Neuron (in vitro differentiated cells): ENCODE results near the gene SLC49A3.

Experiments
- H2AFZ ChIP-seq: one replicate; pipeline ENCODE4 v1.6.1; 2013; ENCODE audit warnings: low read depth, mild to moderate bottlenecking, inconsistent platforms, low read length, moderate library complexity
- H3K27me3 ChIP-seq: one replicate; pipeline ENCODE4 v1.6.1; 2013; ENCODE audit warnings: low read length; ENCODE audit not compliant: insufficient read depth
- H3K36me3 ChIP-seq: one replicate; pipeline ENCODE4 v1.6.1; 2013; ENCODE audit warnings: low read length; ENCODE audit not compliant: insufficient read depth
- H3K4me1 ChIP-seq: one replicate; pipeline ENCODE4 v1.6.1; 2013; ENCODE audit warnings: low read length; ENCODE audit not compliant: insufficient read depth
- H3K4me3 ChIP-seq: 2 replicates; pipeline ENCODE4 v1.5.1; 2013; ENCODE audit warnings: mild to moderate bottlenecking, low read length, moderate library complexity
- H3K9me3 ChIP-seq: one replicate; pipeline ENCODE4 v1.6.1; 2013; ENCODE audit warnings: low read length

Gene SLC49A3

GRCh38 chr4:686413-687040 lies 2.4 kb downstream of the SLC49A3 start:
- Histone ChIP-seq H3K9me3 (no peaks in the 10 kb centered on the region), H3K4me1 (peaks cover 4% of the 10 kb centered on the region), H3K4me3 (no peak overlapping the region), H2AFZ (no peak overlapping the region), H3K27me3 (no peaks in the 10 kb centered on the region), H3K36me3 (no peaks in the 10 kb centered on the region)

- Histone ChIP-seq H3K36me3 (no peaks in the 10 kb centered on the region), H3K4me1 (peaks cover 4% of the 10 kb centered on the region), H3K4me3 (no peak overlapping the region), H3K27me3 (no peaks in the 10 kb centered on the region), H2AFZ (no peak overlapping the region), H3K9me3 (no peaks in the 10 kb centered on the region)
Measured at GRCh38 chr4:685679-686412, 3.1 kb downstream of the SLC49A3 start.

- Histone ChIP-seq H3K9me3 (no peaks in the 10 kb centered on the region), H3K27me3 (no peaks in the 10 kb centered on the region), H2AFZ (no peak overlapping the region), H3K4me1 (peaks cover 4% of the 10 kb centered on the region), H3K4me3 (no peak overlapping the region), H3K36me3 (no peaks in the 10 kb centered on the region)
Measured at GRCh38 chr4:684623-685327, 4.2 kb downstream of the SLC49A3 start.

GRCh38 chr4:683982-684622 lies 4.8 kb downstream of the SLC49A3 start:
- Histone ChIP-seq H3K9me3 (no peaks in the 10 kb centered on the region), H3K4me3 (no peak overlapping the region), H2AFZ (no peak overlapping the region), H3K27me3 (no peaks in the 10 kb centered on the region), H3K4me1 (peaks cover 4% of the 10 kb centered on the region), H3K36me3 (no peaks in the 10 kb centered on the region)

GRCh38 chr4:683247-683897 lies 5.6 kb downstream of the SLC49A3 start:
- Histone ChIP-seq H3K4me3 (no peak overlapping the region), H3K4me1 (peaks cover 4% of the 10 kb centered on the region), H3K27me3 (no peaks in the 10 kb centered on the region), H3K36me3 (no peaks in the 10 kb centered on the region), H2AFZ (no peak overlapping the region), H3K9me3 (no peaks in the 10 kb centered on the region)

GRCh38 chr4:682490-683172 lies 6.3 kb downstream of the SLC49A3 start:
- no peaks in the 10 kb centered on the region for H3K9me3 ChIP-seq
- no peaks in the 10 kb centered on the region for H3K36me3 ChIP-seq
- no peak overlapping the region for H3K4me3 ChIP-seq
- no peak overlapping the region for H2AFZ ChIP-seq
- H3K27me3 ChIP-seq: no peaks in the 10 kb centered on the region
- H3K4me1 ChIP-seq: peaks cover 4% of the 10 kb centered on the region

GRCh38 chr4:681736-682451 lies 7.1 kb downstream of the SLC49A3 start:
- Histone ChIP-seq H3K36me3 (no peaks in the 10 kb centered on the region), H3K9me3 (no peaks in the 10 kb centered on the region), H3K4me1 (peaks cover 4% of the 10 kb centered on the region), H3K27me3 (no peaks in the 10 kb centered on the region), H3K4me3 (no peak overlapping the region), H2AFZ (no peak overlapping the region)

- no peak overlapping the region for H2AFZ ChIP-seq
- H3K36me3 ChIP-seq: no peaks in the 10 kb centered on the region
- peaks cover 4% of the 10 kb centered on the region for H3K4me1 ChIP-seq
- peak overlapping the region; percentile 32 for H3K4me3 ChIP-seq
- no peaks in the 10 kb centered on the region for H3K9me3 ChIP-seq
- no peaks in the 10 kb centered on the region for H3K27me3 ChIP-seq
Measured at GRCh38 chr4:680928-681645, 7.9 kb downstream of the SLC49A3 start.

- H3K4me3 ChIP-seq: peak overlapping the region; percentile 32
Measured at GRCh38 chr4:680551-680927, 8.4 kb downstream of the SLC49A3 start.

GRCh38 chr4:680091-680490 lies 8.9 kb downstream of the SLC49A3 start:
- H3K27me3 ChIP-seq: no peaks in the 10 kb centered on the region
- no peaks in the 10 kb centered on the region for H3K36me3 ChIP-seq
- H3K9me3 ChIP-seq: no peaks in the 10 kb centered on the region
- no peak overlapping the region for H3K4me3 ChIP-seq
- no peak overlapping the region for H2AFZ ChIP-seq
- peaks cover 7% of the 10 kb centered on the region for H3K4me1 ChIP-seq

More at GRCh38 chr4:680551-680927, 8.4 kb downstream of the SLC49A3 start:
- Histone ChIP-seq H3K27me3 (no peaks in the 10 kb centered on the region), H3K9me3 (no peaks in the 10 kb centered on the region), H2AFZ (no peak overlapping the region), H3K4me1 (peaks cover 4% of the 10 kb centered on the region), H3K36me3 (no peaks in the 10 kb centered on the region)

GRCh38 chr4:679629-680028 lies 9.3 kb downstream of the SLC49A3 start:
- Histone ChIP-seq H2AFZ (no peak overlapping the region), H3K9me3 (no peaks in the 10 kb centered on the region), H3K27me3 (no peaks in the 10 kb centered on the region), H3K4me3 (no peak overlapping the region), H3K4me1 (peaks cover 8% of the 10 kb centered on the region), H3K36me3 (no peaks in the 10 kb centered on the region)
